AG09319 (cell line): ENCODE data around the gene LMBR1.

Source experiments
- DNase-seq: peaks from one replicate; pipeline ENCODE4 v3.0.0-alpha.2; 2010; ENCODE audit warnings: low read depth; ENCODE audit errors: extremely low read depth
- TF ChIP-seq, protein P1 (sequence below): IDR thresholded peaks from 2 replicates; pipeline ENCODE4 v1.5.1; 2011; ENCODE audit warnings: low read depth, mild to moderate bottlenecking, inconsistent platforms, low read length, moderate library complexity

The LMBR1 gene

GRCh38 chr7:156759579-156760202 lies 133.3 kb downstream of the LMBR1 start:
- DNase-seq: no peak
- TF ChIP-seq, protein P1, sequence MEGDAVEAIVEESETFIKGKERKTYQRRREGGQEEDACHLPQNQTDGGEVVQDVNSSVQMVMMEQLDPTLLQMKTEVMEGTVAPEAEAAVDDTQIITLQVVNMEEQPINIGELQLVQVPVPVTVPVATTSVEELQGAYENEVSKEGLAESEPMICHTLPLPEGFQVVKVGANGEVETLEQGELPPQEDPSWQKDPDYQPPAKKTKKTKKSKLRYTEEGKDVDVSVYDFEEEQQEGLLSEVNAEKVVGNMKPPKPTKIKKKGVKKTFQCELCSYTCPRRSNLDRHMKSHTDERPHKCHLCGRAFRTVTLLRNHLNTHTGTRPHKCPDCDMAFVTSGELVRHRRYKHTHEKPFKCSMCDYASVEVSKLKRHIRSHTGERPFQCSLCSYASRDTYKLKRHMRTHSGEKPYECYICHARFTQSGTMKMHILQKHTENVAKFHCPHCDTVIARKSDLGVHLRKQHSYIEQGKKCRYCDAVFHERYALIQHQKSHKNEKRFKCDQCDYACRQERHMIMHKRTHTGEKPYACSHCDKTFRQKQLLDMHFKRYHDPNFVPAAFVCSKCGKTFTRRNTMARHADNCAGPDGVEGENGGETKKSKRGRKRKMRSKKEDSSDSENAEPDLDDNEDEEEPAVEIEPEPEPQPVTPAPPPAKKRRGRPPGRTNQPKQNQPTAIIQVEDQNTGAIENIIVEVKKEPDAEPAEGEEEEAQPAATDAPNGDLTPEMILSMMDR: no peak

- DNase-seq: no peak
- TF ChIP-seq, protein P1: no peak
Observed at GRCh38 chr7:156759143-156759542, 133.8 kb downstream of the LMBR1 start.

DNA sequence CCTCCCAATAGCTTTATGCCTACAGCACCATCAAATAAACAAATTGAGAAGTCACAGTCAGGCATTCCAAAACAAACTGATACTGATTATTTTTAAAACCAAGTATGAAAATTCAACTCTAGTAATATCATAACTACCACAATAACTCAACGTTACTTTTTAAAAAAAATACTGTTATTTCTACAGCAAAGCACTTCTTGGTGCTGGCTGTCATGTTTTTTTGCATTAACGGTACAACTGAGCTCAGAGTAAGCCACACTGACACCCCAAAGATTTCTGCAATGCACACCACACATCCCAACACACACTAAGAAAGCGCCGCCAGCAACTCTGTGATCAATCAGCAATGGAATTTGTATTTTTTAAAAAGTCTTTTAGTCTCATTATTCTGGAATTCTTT lies 138.8 kb downstream of the LMBR1 start:
- no peak for DNase-seq
- TF ChIP-seq, protein P1: no peak

DNA sequence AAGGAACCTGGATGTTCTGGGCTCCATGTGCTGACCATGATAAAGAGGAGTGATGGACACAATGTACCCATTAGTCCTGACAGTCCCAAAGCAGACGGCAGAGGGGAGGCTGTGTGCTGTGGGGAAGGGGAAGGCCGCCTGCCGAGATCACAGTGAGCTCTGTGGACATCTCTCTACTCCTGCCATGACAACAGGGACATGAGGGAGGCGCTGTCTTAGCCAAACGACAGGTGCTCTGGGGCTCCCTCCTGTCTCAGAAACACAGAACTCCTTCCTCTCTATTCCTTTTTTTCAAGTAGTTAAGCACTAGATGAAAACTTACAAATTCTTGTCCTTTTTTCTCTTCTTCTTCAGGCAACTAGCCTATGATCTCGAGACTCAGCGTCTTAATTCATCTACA lies 139.4 kb downstream of the LMBR1 start:
- no peak for DNase-seq
- TF ChIP-seq, protein P1: no peak

DNA sequence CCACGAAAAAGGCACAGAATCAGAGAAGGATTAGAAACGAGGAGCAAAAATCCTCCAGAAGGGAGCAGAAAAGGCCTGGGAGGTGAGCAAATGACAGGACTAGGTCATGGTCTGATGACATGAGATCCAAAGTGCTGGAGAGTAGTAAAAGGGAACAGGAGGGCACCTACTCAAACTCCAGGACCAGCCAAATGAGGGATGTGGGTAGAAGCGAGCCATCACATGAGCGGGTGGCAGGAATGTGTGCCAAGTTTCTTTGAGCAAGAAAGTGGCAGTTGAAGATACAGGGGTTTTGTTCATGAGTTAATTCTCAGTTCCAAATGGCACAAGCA lies 139.8 kb downstream of the LMBR1 start:
- TF ChIP-seq, protein P1: no peak
- no peak for DNase-seq

DNA sequence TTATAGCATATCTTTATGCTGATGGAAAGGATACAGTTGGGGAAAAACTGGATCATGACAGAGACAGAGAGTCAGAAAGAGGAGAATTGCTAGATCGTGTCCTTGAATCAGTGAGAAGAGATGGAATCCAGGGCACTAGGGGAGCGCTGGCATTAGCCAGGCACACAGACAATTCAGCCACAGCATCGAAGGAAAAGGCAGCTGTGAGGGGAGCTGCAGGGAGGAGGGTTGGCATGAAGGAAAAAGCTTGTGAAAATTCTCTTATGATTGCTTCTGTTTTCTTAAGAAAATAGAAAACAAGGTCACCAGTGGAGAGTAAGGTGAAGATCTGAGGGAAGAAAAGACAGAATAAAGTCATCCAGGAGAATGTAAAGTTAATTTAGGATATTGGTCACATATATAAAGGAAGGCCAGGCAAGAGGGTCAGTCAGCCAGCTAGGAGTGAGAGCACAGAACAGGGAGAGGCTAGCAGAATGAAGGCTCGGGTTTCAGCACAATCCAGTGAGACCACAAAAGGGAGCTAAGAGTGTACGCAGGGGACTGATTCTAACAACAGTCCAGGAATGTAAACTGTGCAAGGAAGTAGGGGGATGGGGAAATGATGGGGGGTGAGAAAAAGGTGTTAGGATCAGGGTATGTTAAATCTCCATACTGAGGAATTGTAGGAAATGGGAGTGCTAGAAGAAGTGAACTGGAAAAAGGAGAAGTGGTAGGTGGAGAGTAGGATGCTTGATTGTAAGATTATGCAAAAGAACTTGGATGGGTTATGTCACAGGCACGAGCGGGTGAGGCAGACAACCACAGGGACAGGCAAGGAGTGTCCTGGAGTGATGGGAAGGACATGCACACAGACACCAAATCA lies 140.4 kb downstream of the LMBR1 start:
- TF ChIP-seq, protein P1: no peak
- DNase-seq: peak; percentile 1

DNA sequence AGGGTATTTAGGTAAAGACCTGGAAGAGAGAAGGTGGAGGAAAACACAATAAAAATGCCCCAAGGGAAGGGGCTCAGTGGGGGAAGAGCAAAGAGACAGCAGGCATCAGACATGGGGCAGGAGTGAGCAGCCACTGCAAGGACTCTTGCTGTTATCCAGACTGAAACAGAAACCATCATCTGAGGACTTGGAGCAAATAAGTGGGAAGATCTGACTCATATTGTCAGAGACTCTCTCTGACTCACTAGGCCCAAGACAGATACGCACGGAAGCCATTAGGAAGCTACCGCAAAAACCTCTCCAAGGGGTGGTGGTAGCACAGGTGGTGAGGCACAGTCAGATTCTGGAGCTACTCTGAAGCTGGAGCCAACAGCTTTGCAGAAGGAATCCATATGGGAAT lies 141.7 kb downstream of the LMBR1 start:
- TF ChIP-seq, protein P1: no peak
- peak; percentile 30 for DNase-seq
